Dendritic cell treated with granulocyte-macrophage colony-stimulating factor and Interleukin-4, amounts not matched to agents 40 ng/mL and 50 ng/mL, for 4 days (primary cell): ENCODE results near the gene SPON1.
A peak's percentile ranks its signal among the peaks of the same experiment; 100 is the strongest.

Experiments
- H3K27ac Mint-ChIP-seq: one replicate; pipeline ENCODE4 v1.8.0; 2022; ENCODE audit warnings: mild to moderate bottlenecking, mixed read lengths
- H3K27me3 Mint-ChIP-seq: one replicate; pipeline ENCODE4 v1.8.0; 2022; ENCODE audit warnings: mild to moderate bottlenecking, mixed read lengths
- H3K36me3 Mint-ChIP-seq: one replicate; pipeline ENCODE4 v1.8.0; 2022; ENCODE audit warnings: low read depth, mixed read lengths
- H3K4me1 Mint-ChIP-seq: one replicate; pipeline ENCODE4 v1.8.0; 2022; ENCODE audit warnings: low read depth, mixed read lengths
- H3K4me3 Mint-ChIP-seq: one replicate; pipeline ENCODE4 v1.8.0; 2022; ENCODE audit warnings: mild to moderate bottlenecking, moderate library complexity, mixed read lengths
- H3K9me3 Mint-ChIP-seq: one replicate; pipeline ENCODE4 v1.8.0; 2022; ENCODE audit warnings: mixed read lengths
- intact Hi-C: fragments of 100-400 bp; cut with micrococcal nuclease; formaldehyde crosslinking; loops from one replicate; pipeline ENCODE4 v1.15.0; 2022

Gene SPON1

GRCh38 chr11:14052198-14052597 is 89.7 kb downstream of the SPON1 start:
- Mint-ChIP-seq H3K4me3 (no peak overlapping the region), H3K27ac (no peak overlapping the region), H3K27me3 (peaks cover 2% of the 10 kb centered on the region), H3K4me1 (no peaks in the 10 kb centered on the region), H3K36me3 (no peaks in the 10 kb centered on the region), H3K9me3 (no peaks in the 10 kb centered on the region)
- intact Hi-C loops: no loop called here

GRCh38 chr11:14054116-14055107 is 91.9 kb downstream of the SPON1 start:
- Mint-ChIP-seq H3K36me3 (no peaks in the 10 kb centered on the region), H3K4me3 (no peak overlapping the region), H3K27me3 (no peaks in the 10 kb centered on the region), H3K4me1 (no peaks in the 10 kb centered on the region), H3K27ac (no peak overlapping the region), H3K9me3 (no peaks in the 10 kb centered on the region)
- intact Hi-C loops: no loop called here

GRCh38 chr11:14055936-14056335 is 93.4 kb downstream of the SPON1 start:
- H3K27ac Mint-ChIP-seq: no peak overlapping the region
- no peaks in the 10 kb centered on the region for H3K4me1 Mint-ChIP-seq
- intact Hi-C loops: no loop called here
- H3K36me3 Mint-ChIP-seq: no peaks in the 10 kb centered on the region
- H3K4me3 Mint-ChIP-seq: no peak overlapping the region
- H3K9me3 Mint-ChIP-seq: no peaks in the 10 kb centered on the region
- H3K27me3 Mint-ChIP-seq: no peaks in the 10 kb centered on the region

GRCh38 chr11:14058061-14058460 is 95.5 kb downstream of the SPON1 start:
- no peak overlapping the region for H3K27ac Mint-ChIP-seq

GRCh38 chr11:14059491-14059890 is 97.0 kb downstream of the SPON1 start:
- H3K9me3 Mint-ChIP-seq: no peaks in the 10 kb centered on the region
- H3K27me3 Mint-ChIP-seq: peaks cover 4% of the 10 kb centered on the region
- no peak overlapping the region for H3K4me3 Mint-ChIP-seq
- no peak overlapping the region for H3K27ac Mint-ChIP-seq
- no peaks in the 10 kb centered on the region for H3K36me3 Mint-ChIP-seq
- intact Hi-C loops: no loop called here
- no peaks in the 10 kb centered on the region for H3K4me1 Mint-ChIP-seq

More at GRCh38 chr11:14058061-14058460, 95.5 kb downstream of the SPON1 start:
- Mint-ChIP-seq H3K4me1 (no peaks in the 10 kb centered on the region), H3K4me3 (no peak overlapping the region), H3K9me3 (no peaks in the 10 kb centered on the region), H3K27me3 (no peaks in the 10 kb centered on the region), H3K36me3 (no peaks in the 10 kb centered on the region)
- intact Hi-C loops: no loop called here

- Mint-ChIP-seq H3K27me3 (peaks cover 6% of the 10 kb centered on the region), H3K27ac (no peak overlapping the region), H3K4me3 (no peak overlapping the region), H3K4me1 (peaks cover 9% of the 10 kb centered on the region), H3K9me3 (no peaks in the 10 kb centered on the region), H3K36me3 (no peaks in the 10 kb centered on the region)
- intact Hi-C loops: no loop called here
These were observed 99.2 kb downstream of the SPON1 start for GRCh38 chr11:14061721-14062120.

- intact Hi-C loops: no loop called here
- Mint-ChIP-seq H3K4me3 (peak overlapping the region; percentile 30), H3K36me3 (no peaks in the 10 kb centered on the region), H3K27me3 (peaks cover 6% of the 10 kb centered on the region), H3K9me3 (no peaks in the 10 kb centered on the region), H3K4me1 (peaks cover 9% of the 10 kb centered on the region), H3K27ac (no peak overlapping the region)
These were observed 102.6 kb downstream of the SPON1 start for GRCh38 chr11:14065141-14065540.

GRCh38 chr11:14065681-14066080 is 103.2 kb downstream of the SPON1 start:
- no peak overlapping the region for H3K4me3 Mint-ChIP-seq
- peaks cover 9% of the 10 kb centered on the region for H3K4me1 Mint-ChIP-seq
- H3K36me3 Mint-ChIP-seq: no peaks in the 10 kb centered on the region
- no peaks in the 10 kb centered on the region for H3K9me3 Mint-ChIP-seq
- peaks cover 6% of the 10 kb centered on the region for H3K27me3 Mint-ChIP-seq
- H3K27ac Mint-ChIP-seq: no peak overlapping the region
- intact Hi-C loops: no loop called here

GRCh38 chr11:14067686-14068085 is 105.2 kb downstream of the SPON1 start:
- intact Hi-C loops: no loop called here
- Mint-ChIP-seq H3K27ac (no peak overlapping the region), H3K4me1 (peaks cover 9% of the 10 kb centered on the region), H3K9me3 (no peaks in the 10 kb centered on the region), H3K36me3 (no peaks in the 10 kb centered on the region), H3K4me3 (no peak overlapping the region), H3K27me3 (peaks cover 6% of the 10 kb centered on the region)

GRCh38 chr11:14070896-14071295 is 108.4 kb downstream of the SPON1 start:
- Mint-ChIP-seq H3K27me3 (no peaks in the 10 kb centered on the region), H3K27ac (no peak overlapping the region), H3K36me3 (no peaks in the 10 kb centered on the region), H3K4me1 (no peaks in the 10 kb centered on the region), H3K9me3 (no peaks in the 10 kb centered on the region), H3K4me3 (no peak overlapping the region)
- intact Hi-C loops: no loop called here

GRCh38 chr11:14073849-14074476 is 111.4 kb downstream of the SPON1 start:
- intact Hi-C loops: no loop called here
- no peaks in the 10 kb centered on the region for H3K27me3 Mint-ChIP-seq
- H3K36me3 Mint-ChIP-seq: no peaks in the 10 kb centered on the region
- no peak overlapping the region for H3K4me3 Mint-ChIP-seq
- no peaks in the 10 kb centered on the region for H3K9me3 Mint-ChIP-seq
- peaks cover 8% of the 10 kb centered on the region for H3K4me1 Mint-ChIP-seq
- H3K27ac Mint-ChIP-seq: no peak overlapping the region

GRCh38 chr11:14075118-14076078 is 112.9 kb downstream of the SPON1 start:
- H3K27me3 Mint-ChIP-seq: no peaks in the 10 kb centered on the region
- intact Hi-C loops: no loop called here

GRCh38 chr11:14079011-14079410 is 116.5 kb downstream of the SPON1 start:
- Mint-ChIP-seq H3K4me1 (peaks cover 17% of the 10 kb centered on the region), H3K4me3 (no peak overlapping the region)
- intact Hi-C loops: no loop called here

More at GRCh38 chr11:14075118-14076078, 112.9 kb downstream of the SPON1 start:
- Mint-ChIP-seq H3K4me3 (no peak overlapping the region), H3K27ac (no peak overlapping the region), H3K36me3 (no peaks in the 10 kb centered on the region), H3K4me1 (peaks cover 17% of the 10 kb centered on the region), H3K9me3 (no peaks in the 10 kb centered on the region)

More at GRCh38 chr11:14079011-14079410, 116.5 kb downstream of the SPON1 start:
- Mint-ChIP-seq H3K27me3 (no peaks in the 10 kb centered on the region), H3K27ac (no peak overlapping the region), H3K36me3 (no peaks in the 10 kb centered on the region), H3K9me3 (no peaks in the 10 kb centered on the region)
